NCI-H128 (cell line): ENCODE results near the gene URI1.
"Not testable (repeated sequence)": the region's sequence is repeated elsewhere in the genome, so short reads cannot be mapped to it uniquely, and the experiment has no call there.

ENCODE experiments used
- DNase-seq: peaks from one replicate; lab custom pipeline; 2025; ENCODE audit not compliant: unreplicated experiment; lab: John Stamatoyannopoulos, UW

URI1 gene

DNA sequence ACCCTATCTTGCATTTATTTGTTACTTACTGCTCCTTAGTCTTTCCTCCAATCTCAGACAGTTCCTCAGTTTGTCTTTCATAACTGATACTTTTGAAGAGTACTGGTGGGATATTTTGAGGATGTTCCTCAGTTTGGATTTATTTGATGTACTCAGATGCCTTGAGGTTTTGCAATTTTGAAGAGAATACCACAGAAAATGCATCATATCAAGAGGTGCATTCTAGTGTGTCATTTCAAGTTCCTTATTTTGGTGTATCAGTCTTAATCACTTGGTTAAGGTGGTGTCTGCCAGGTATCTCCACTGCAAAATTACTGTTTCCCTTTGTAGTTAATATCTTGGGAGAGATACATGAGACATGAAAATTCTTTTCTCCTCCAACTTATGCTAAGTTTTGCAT is 75.1 kb downstream of the URI1 start:
- no peak for DNase-seq

DNA sequence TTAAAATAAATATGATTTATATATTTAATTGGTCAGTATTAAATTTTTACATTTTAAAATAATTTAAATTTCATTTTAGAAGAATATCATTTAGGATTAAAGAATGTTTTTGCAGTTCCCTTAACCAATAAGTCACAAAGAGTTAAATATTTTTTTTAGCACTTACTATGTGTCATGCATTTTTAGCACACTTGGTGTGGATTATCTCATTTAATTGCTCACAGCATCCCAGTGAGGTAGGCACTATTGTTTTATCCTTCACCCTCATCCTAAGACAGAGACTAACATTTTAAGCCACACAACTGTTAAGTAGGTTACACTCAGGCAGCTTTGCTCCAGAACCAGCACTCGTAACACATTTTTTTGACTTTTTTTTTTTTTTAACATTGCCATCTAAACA is 78.2 kb downstream of the URI1 start:
- DNase-seq = no peak

- DNase-seq = no peak
Observed at GRCh38 chr19:30022659-30023058, 80.6 kb downstream of the URI1 start.

- no peak for DNase-seq
Observed at GRCh38 chr19:30023330-30023729, 81.3 kb downstream of the URI1 start.

- DNase-seq = no peak
Observed at GRCh38 chr19:30024091-30024490, 82.1 kb downstream of the URI1 start.

GRCh38 chr19:30026933-30027332 is 84.9 kb downstream of the URI1 start:
- DNase-seq = no peak

- no peak for DNase-seq
Observed at GRCh38 chr19:30028118-30028991, 86.3 kb downstream of the URI1 start.

DNA sequence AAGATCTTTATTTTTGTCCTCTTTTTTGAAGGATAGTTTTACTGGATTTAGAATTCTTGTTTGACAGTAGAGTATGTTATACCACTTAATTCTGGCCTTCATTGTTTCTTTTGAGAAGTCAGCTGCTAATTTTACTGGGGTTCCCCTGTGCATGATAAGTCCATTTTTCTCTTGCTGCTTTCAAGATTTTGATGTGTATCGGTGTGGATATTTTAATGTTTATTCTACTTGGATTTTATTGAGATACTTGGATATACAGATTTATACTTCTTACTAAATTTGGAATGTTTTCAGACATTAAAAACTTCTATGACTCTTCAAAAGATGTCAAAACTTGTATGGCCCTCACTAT is 86.9 kb downstream of the URI1 start:
- DNase-seq = no peak

- DNase-seq = no peak
Observed at GRCh38 chr19:30029721-30030510, 87.9 kb downstream of the URI1 start.

DNA sequence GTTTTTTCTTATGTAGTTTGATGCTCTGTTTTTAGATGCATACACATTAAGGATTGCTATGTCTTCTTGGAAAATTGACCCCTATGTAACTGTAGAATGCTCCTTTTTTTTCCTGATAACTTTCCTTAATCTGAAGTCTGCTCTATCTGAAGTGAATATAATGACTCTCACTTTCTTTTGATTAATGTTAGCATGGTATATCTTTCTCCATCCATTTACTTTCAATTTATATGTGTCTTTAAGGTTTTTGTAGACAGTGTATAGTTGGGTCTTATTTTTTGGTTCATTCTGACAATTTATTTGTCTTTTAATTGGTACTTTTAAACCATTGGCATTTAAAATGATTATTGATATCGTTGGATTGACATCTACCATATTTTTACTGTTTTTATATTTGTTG is 92.3 kb downstream of the URI1 start:
- DNase-seq = no peak

GRCh38 chr19:30036154-30037129 is 94.4 kb downstream of the URI1 start:
- no peak for DNase-seq

- no peak for DNase-seq
Observed at GRCh38 chr19:30037835-30038234, 95.8 kb downstream of the URI1 start.

- not testable (repeated sequence) for DNase-seq
Observed at GRCh38 chr19:30041931-30042330, 99.9 kb downstream of the URI1 start.

DNA sequence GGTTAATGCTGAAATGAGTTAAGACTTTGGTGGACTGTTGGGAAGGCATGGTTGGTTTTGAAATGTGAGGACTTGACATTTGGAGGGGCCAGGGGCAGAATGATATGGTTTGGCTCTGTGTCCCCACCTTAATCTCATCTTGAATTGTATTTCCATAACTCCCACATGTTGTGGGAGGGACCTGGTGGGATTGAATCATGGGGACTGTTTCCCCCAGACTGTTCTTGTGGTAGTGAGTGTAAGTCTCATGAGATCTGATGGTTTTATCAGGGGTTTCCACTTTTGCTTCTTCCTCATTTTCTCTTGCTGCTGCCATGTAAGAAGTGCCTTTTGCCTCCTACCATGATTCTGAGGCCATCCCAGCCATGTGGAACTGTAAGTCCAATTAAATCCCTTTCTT is 101.0 kb downstream of the URI1 start:
- not testable (repeated sequence) for DNase-seq

- DNase-seq = no peak
Observed at GRCh38 chr19:30044273-30045248, 102.5 kb downstream of the URI1 start.

DNA sequence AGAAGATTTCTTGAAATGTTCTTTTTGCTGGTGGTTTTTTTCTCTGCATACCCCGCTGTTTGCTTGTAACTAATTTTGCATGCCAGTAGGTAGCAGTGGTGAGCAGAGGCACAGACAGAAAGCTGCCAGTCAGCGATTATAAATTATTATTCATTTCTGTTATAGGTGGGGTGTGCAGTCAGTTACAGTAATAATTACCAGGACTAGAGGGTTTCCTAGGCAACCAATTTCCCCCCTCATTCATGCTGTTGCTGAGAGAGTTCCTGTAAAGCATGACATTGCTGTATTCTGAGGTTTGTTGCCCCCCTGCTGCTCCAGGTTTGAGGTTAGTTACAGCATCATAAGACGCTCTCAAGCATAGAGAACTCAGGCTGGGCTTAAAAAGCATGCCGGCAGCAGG is 104.5 kb downstream of the URI1 start:
- no peak for DNase-seq

DNA sequence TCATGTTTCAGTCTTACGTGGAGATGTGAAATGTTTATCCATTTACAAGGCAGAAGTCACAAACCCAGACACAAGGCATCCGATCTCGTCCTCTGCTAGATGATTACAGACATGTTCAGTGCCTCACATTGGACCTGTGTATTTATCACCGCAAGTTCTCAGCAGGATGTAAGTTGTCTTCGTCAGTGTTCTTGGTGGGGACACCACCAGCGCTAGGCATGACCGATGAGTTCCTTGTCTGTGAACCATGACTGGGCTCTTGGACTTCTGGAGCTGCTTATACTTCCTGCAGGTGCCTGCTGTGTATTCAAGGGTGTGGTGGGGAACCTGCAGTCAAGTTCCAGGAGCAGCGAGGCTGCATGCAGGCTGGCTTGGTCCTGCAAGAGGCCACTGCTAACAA is 105.4 kb downstream of the URI1 start:
- no peak for DNase-seq

- DNase-seq = no peak
Observed at GRCh38 chr19:30049226-30049625, 107.2 kb downstream of the URI1 start.

DNA sequence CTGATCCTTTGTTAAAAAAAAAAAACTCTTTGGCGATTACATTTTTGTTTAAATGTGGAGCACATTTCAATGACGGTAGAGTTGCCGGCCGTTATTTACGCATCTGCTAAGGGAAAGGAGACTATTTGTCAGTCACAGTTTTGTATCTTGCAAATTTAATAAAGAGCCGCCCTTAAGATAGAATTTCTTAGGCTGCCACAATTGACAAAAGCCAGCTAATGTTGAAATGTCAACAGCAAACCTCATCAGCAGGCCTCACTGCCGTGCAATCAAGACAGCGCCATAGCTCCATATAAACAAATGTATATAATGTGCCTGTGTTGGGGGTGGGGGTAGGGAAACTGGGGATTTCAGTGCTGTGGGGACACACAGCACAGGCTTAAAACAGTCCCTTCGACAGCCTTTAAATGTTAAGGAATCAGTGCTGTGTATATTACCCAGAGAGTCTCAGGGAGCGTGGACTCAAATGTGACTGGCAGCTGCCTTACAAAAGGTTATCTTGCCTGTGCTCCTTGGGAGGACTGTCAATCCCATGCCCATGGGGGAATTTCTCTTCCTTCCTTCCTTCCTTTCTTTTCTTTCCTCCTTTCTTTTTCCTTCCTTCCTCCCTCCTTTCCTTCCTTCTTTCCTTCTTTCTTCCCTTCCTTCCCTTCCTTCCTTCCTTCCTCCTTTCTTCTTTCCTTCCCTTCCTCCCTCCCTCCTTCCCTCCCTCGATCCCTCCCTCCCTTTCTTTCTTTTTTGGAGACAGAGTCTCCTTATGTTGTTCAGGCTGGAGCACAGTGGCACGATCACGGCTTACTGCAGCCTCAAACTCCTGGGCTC is 108.0 kb downstream of the URI1 start:
- no peak for DNase-seq
